Measurements from ENCODE around the gene FCRLB. TPM values are rescaled to one million over a fixed set of nuclear protein-coding genes. Genes with fewer than 3 reads are reported as not detected.

The FCRLB gene
- total and polyA plus RNA-seq, 2 experiments from 2014 or later, result 0.37 to 0.56 TPM

DNA sequence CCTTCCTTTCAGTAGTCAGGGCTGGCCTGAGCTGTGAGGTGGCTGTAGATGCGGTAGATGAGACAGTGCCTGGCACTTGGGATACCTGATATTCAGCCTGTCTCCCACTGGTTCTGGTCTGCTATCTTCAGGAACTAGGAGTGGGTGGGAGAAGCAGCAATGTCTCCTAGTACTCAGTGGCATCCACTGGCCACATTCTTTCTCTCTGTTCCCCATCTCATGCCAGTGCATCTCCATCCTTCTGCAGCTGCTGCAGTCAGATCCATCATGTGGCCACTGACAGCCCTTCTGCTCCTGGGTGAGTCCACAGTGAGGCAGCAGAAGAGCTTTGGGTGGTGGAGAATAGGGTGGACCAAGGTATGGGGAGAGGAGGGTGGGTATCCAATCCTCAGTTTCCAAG lies 1.1 kb downstream of the FCRLB start:
- 0 out of 2 replicates have a peak, but pooled peaks cover 2% of the 10 kb centered on the region for H3K9me2 ChIP-seq (ENCODE audit: insufficient read depth)
- no peaks in the 10 kb centered on the region; the same call in 1 of the 2 replicates for H3K4me1 ChIP-seq (ENCODE audit: insufficient read depth)
- H3K4me1 Mint-ChIP-seq, result peaks cover 6% of the 10 kb centered on the region; the same call in 2 of the 3 replicates
- H3K27me3 ChIP-seq (ENCODE audit: insufficient read depth), result peaks cover 39% of the 10 kb centered on the region
- H3F3A ChIP-seq (replicated peaks; ENCODE audit: low read depth), result no peaks in the 10 kb centered on the region
- no peak overlapping the region for H3K4me3 Mint-ChIP-seq
- ATAC-seq, result no peak
- no peak overlapping the region for H3K4me2 ChIP-seq
- no peak overlapping the region for H3K27ac ChIP-seq (ENCODE audit: low read depth)
- no peaks in the 10 kb centered on the region for H3K79me2 ChIP-seq (replicated peaks; ENCODE audit: insufficient read depth)
- H3K36me3 ChIP-seq (ENCODE audit: insufficient read depth), result no peaks in the 10 kb centered on the region
- TF ChIP-seq, protein P1, sequence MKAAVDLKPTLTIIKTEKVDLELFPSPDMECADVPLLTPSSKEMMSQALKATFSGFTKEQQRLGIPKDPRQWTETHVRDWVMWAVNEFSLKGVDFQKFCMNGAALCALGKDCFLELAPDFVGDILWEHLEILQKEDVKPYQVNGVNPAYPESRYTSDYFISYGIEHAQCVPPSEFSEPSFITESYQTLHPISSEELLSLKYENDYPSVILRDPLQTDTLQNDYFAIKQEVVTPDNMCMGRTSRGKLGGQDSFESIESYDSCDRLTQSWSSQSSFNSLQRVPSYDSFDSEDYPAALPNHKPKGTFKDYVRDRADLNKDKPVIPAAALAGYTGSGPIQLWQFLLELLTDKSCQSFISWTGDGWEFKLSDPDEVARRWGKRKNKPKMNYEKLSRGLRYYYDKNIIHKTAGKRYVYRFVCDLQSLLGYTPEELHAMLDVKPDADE (IDR thresholded peaks at IDR 0.05), result no peak
- no peak for TF ChIP-seq NANOG (IDR thresholded peaks at IDR 0.05; ENCODE audit: borderline replicate concordance)
- no peak for TF ChIP-seq POLR2AphosphoS5 (IDR thresholded peaks at IDR 0.05; ENCODE audit: low read depth)
- no peak for TF ChIP-seq ZNF114 (CRISPR knock-in tag; IDR thresholded peaks at IDR 0.05)
- TF ChIP-seq, protein P2, sequence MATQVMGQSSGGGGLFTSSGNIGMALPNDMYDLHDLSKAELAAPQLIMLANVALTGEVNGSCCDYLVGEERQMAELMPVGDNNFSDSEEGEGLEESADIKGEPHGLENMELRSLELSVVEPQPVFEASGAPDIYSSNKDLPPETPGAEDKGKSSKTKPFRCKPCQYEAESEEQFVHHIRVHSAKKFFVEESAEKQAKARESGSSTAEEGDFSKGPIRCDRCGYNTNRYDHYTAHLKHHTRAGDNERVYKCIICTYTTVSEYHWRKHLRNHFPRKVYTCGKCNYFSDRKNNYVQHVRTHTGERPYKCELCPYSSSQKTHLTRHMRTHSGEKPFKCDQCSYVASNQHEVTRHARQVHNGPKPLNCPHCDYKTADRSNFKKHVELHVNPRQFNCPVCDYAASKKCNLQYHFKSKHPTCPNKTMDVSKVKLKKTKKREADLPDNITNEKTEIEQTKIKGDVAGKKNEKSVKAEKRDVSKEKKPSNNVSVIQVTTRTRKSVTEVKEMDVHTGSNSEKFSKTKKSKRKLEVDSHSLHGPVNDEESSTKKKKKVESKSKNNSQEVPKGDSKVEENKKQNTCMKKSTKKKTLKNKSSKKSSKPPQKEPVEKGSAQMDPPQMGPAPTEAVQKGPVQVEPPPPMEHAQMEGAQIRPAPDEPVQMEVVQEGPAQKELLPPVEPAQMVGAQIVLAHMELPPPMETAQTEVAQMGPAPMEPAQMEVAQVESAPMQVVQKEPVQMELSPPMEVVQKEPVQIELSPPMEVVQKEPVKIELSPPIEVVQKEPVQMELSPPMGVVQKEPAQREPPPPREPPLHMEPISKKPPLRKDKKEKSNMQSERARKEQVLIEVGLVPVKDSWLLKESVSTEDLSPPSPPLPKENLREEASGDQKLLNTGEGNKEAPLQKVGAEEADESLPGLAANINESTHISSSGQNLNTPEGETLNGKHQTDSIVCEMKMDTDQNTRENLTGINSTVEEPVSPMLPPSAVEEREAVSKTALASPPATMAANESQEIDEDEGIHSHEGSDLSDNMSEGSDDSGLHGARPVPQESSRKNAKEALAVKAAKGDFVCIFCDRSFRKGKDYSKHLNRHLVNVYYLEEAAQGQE (IDR thresholded peaks at IDR 0.05; ENCODE audit: unreplicated experiment), result no peak
- TF ChIP-seq JUNB (IDR thresholded peaks at IDR 0.05; ENCODE audit: unreplicated experiment), result no peak
- TF ChIP-seq, protein P3, sequence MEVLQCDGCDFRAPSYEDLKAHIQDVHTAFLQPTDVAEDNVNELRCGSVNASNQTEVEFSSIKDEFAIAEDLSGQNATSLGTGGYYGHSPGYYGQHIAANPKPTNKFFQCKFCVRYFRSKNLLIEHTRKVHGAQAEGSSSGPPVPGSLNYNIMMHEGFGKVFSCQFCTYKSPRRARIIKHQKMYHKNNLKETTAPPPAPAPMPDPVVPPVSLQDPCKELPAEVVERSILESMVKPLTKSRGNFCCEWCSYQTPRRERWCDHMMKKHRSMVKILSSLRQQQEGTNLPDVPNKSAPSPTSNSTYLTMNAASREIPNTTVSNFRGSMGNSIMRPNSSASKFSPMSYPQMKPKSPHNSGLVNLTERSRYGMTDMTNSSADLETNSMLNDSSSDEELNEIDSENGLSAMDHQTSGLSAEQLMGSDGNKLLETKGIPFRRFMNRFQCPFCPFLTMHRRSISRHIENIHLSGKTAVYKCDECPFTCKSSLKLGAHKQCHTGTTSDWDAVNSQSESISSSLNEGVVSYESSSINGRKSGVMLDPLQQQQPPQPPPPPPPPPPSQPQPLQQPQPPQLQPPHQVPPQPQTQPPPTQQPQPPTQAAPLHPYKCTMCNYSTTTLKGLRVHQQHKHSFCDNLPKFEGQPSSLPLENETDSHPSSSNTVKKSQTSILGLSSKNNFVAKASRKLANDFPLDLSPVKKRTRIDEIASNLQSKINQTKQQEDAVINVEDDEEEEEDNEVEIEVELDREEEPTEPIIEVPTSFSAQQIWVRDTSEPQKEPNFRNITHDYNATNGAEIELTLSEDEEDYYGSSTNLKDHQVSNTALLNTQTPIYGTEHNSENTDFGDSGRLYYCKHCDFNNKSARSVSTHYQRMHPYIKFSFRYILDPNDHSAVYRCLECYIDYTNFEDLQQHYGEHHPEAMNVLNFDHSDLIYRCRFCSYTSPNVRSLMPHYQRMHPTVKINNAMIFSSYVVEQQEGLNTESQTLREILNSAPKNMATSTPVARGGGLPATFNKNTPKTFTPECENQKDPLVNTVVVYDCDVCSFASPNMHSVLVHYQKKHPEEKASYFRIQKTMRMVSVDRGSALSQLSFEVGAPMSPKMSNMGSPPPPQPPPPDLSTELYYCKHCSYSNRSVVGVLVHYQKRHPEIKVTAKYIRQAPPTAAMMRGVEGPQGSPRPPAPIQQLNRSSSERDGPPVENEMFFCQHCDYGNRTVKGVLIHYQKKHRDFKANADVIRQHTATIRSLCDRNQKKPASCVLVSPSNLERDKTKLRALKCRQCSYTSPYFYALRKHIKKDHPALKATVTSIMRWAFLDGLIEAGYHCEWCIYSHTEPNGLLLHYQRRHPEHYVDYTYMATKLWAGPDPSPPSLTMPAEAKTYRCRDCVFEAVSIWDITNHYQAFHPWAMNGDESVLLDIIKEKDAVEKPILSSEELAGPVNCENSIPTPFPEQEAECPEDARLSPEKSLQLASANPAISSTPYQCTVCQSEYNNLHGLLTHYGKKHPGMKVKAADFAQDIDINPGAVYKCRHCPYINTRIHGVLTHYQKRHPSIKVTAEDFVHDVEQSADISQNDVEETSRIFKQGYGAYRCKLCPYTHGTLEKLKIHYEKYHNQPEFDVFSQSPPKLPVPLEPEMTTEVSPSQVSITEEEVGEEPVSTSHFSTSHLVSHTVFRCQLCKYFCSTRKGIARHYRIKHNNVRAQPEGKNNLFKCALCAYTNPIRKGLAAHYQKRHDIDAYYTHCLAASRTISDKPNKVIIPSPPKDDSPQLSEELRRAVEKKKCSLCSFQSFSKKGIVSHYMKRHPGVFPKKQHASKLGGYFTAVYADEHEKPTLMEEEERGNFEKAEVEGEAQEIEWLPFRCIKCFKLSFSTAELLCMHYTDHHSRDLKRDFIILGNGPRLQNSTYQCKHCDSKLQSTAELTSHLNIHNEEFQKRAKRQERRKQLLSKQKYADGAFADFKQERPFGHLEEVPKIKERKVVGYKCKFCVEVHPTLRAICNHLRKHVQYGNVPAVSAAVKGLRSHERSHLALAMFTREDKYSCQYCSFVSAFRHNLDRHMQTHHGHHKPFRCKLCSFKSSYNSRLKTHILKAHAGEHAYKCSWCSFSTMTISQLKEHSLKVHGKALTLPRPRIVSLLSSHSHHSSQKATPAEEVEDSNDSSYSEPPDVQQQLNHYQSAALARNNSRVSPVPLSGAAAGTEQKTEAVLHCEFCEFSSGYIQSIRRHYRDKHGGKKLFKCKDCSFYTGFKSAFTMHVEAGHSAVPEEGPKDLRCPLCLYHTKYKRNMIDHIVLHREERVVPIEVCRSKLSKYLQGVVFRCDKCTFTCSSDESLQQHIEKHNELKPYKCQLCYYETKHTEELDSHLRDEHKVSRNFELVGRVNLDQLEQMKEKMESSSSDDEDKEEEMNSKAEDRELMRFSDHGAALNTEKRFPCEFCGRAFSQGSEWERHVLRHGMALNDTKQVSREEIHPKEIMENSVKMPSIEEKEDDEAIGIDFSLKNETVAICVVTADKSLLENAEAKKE (CRISPR knock-in tag; IDR thresholded peaks at IDR 0.05), result no peak
- TF ChIP-seq ZNF331 (CRISPR knock-in tag; IDR thresholded peaks at IDR 0.05; ENCODE audit: low read depth), result no peak
- TF ChIP-seq STAT1 (IDR thresholded peaks at IDR 0.05; ENCODE audit: unreplicated experiment), result no peak
- TF ChIP-seq EZH2 (IDR thresholded peaks at IDR 0.05; ENCODE audit: low read depth, unreplicated experiment), result no peak
- TF ChIP-seq CREB1 (CRISPR knock-in tag; IDR thresholded peaks at IDR 0.05; ENCODE audit: low read depth), result no peak
- TF ChIP-seq, protein P4, sequence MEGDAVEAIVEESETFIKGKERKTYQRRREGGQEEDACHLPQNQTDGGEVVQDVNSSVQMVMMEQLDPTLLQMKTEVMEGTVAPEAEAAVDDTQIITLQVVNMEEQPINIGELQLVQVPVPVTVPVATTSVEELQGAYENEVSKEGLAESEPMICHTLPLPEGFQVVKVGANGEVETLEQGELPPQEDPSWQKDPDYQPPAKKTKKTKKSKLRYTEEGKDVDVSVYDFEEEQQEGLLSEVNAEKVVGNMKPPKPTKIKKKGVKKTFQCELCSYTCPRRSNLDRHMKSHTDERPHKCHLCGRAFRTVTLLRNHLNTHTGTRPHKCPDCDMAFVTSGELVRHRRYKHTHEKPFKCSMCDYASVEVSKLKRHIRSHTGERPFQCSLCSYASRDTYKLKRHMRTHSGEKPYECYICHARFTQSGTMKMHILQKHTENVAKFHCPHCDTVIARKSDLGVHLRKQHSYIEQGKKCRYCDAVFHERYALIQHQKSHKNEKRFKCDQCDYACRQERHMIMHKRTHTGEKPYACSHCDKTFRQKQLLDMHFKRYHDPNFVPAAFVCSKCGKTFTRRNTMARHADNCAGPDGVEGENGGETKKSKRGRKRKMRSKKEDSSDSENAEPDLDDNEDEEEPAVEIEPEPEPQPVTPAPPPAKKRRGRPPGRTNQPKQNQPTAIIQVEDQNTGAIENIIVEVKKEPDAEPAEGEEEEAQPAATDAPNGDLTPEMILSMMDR (conservative IDR thresholded peaks at IDR 0.05; ENCODE audit: low read depth in 2 of 2), result no peak
- TF ChIP-seq EZH2phosphoT487 (IDR thresholded peaks at IDR 0.05; ENCODE audit: unreplicated experiment), result no peak
- no peaks in the 10 kb centered on the region for H4K20me1 ChIP-seq (replicated peaks; ENCODE audit: insufficient read depth)
- H3K27me3 Mint-ChIP-seq (ENCODE audit: insufficient read depth, low read depth, poor library complexity), result peaks cover 36% of the 10 kb centered on the region
- H3K36me3 Mint-ChIP-seq (ENCODE audit: low read depth), result no peaks in the 10 kb centered on the region
- no peak overlapping the region for H3K4me3 ChIP-seq
- H2AFZ ChIP-seq, result no peak overlapping the region
- H3K27ac Mint-ChIP-seq, result no peak overlapping the region
- no peak for DNase-seq (ENCODE audit: low spot score)
- H3K9me3 Mint-ChIP-seq, result no peaks in the 10 kb centered on the region; the same call in 2 of the 3 replicates

Measured in GM23338 (cell line).